ENCODE results near the gene SEL1L3. TPM values are rescaled to one million over a fixed set of nuclear protein-coding genes. Genes with fewer than 3 reads are reported as not detected.
A peak's percentile ranks its signal among the peaks of the same experiment; 100 is the strongest.

SEL1L3 gene
- total and polyA plus RNA-seq, 2 donors from 2014 or later: 8.2 to 60.3 TPM

GRCh38 chr4:25803720-25804225 is 59.0 kb downstream of the SEL1L3 start:
- intact Hi-C loops (cut with DNase I): no loop called here
- H3K9me3 ChIP-seq (ENCODE audit: control insufficient read depth in 2 of 3, insufficient read depth in 1 of 3, low read length in 3 of 3): no peaks in the 10 kb centered on the region
- no peaks in the 10 kb centered on the region for H3K27me3 ChIP-seq (ENCODE audit: control insufficient read depth, insufficient read depth, low read length)
- FAIRE-seq (no peak), DNase-seq (no peak)
- no peak overlapping the region for H3K27ac ChIP-seq (ENCODE audit: low read depth in 2 of 2, low read length in 2 of 2)
- peaks cover 0 to 6% (median 0%) of the 10 kb centered on the region in 3 donors for H3K4me1 ChIP-seq (ENCODE audit: control insufficient read depth in 2 of 3, insufficient read depth in 2 of 3, low read depth in 1 of 3, low read length in 3 of 3)
- no peak overlapping the region for H3K9ac ChIP-seq (ENCODE audit: low read length in 3 of 3)
- H3K36me3 ChIP-seq (ENCODE audit: control insufficient read depth in 2 of 3, insufficient read depth in 3 of 3, low read length in 3 of 3): peaks cover 0 to 8% (median 0%) of the 10 kb centered on the region in 3 donors
- H3K4me3 ChIP-seq (ENCODE audit: low read length in 3 of 3): no peak overlapping the region
- no peak for TF ChIP-seq CTCF (IDR thresholded peaks at IDR 0.05; ENCODE audit: borderline replicate concordance, extremely low read depth, insufficient read depth)

GRCh38 chr4:25801594-25801993 is 61.2 kb downstream of the SEL1L3 start:
- Histone ChIP-seq H3K4me1 (ENCODE audit: control insufficient read depth in 2 of 3, insufficient read depth in 2 of 3, low read depth in 1 of 3, low read length in 3 of 3) (no peaks in the 10 kb centered on the region), H3K36me3 (ENCODE audit: control insufficient read depth in 2 of 3, insufficient read depth in 3 of 3, low read length in 3 of 3) (peaks cover 0 to 8% (median 0%) of the 10 kb centered on the region in 3 donors), H3K27ac (ENCODE audit: low read depth in 2 of 2, low read length in 2 of 2) (no peak overlapping the region), H3K9me3 (ENCODE audit: control insufficient read depth in 2 of 3, insufficient read depth in 1 of 3, low read length in 3 of 3) (no peaks in the 10 kb centered on the region), H3K27me3 (ENCODE audit: control insufficient read depth, insufficient read depth, low read length) (no peaks in the 10 kb centered on the region), H3K9ac (ENCODE audit: low read length in 3 of 3) (no peak overlapping the region), H3K4me3 (ENCODE audit: low read length in 3 of 3) (no peak overlapping the region)
- DNase-seq (no peak), FAIRE-seq (no peak)
- intact Hi-C loops (cut with DNase I): no loop called here
- no peak for TF ChIP-seq CTCF (IDR thresholded peaks at IDR 0.05; ENCODE audit: borderline replicate concordance, extremely low read depth, insufficient read depth)

GRCh38 chr4:25800245-25800644 is 62.5 kb downstream of the SEL1L3 start:
- Histone ChIP-seq H3K4me3 (ENCODE audit: low read length in 3 of 3) (no peak overlapping the region), H3K27ac (ENCODE audit: low read depth in 2 of 2, low read length in 2 of 2) (no peak overlapping the region), H3K4me1 (ENCODE audit: control insufficient read depth in 2 of 3, insufficient read depth in 2 of 3, low read depth in 1 of 3, low read length in 3 of 3) (no peaks in the 10 kb centered on the region), H3K27me3 (ENCODE audit: control insufficient read depth, insufficient read depth, low read length) (no peaks in the 10 kb centered on the region), H3K9me3 (ENCODE audit: control insufficient read depth in 2 of 3, insufficient read depth in 1 of 3, low read length in 3 of 3) (no peaks in the 10 kb centered on the region), H3K36me3 (ENCODE audit: control insufficient read depth in 2 of 3, insufficient read depth in 3 of 3, low read length in 3 of 3) (peaks cover 0 to 8% (median 0%) of the 10 kb centered on the region in 3 donors), H3K9ac (ENCODE audit: low read length in 3 of 3) (no peak overlapping the region)
- FAIRE-seq: peak; percentile 15
- intact Hi-C loops (cut with DNase I): no loop called here
- DNase-seq: no peak
- TF ChIP-seq CTCF (IDR thresholded peaks at IDR 0.05; ENCODE audit: borderline replicate concordance, extremely low read depth, insufficient read depth): no peak

- intact Hi-C loops (cut with DNase I): no loop called here
- FAIRE-seq: no peak
- H3K4me1 ChIP-seq (ENCODE audit: control insufficient read depth in 2 of 3, insufficient read depth in 2 of 3, low read depth in 1 of 3, low read length in 3 of 3): no peaks in the 10 kb centered on the region
- no peaks in the 10 kb centered on the region for H3K9me3 ChIP-seq (ENCODE audit: control insufficient read depth in 2 of 3, insufficient read depth in 1 of 3, low read length in 3 of 3)
- no peak for DNase-seq
- no peak overlapping the region for H3K4me3 ChIP-seq (ENCODE audit: low read length in 3 of 3)
- H3K9ac ChIP-seq (ENCODE audit: low read length in 3 of 3): no peak overlapping the region
- no peaks in the 10 kb centered on the region for H3K27me3 ChIP-seq (ENCODE audit: control insufficient read depth, insufficient read depth, low read length)
- no peak for TF ChIP-seq CTCF (IDR thresholded peaks at IDR 0.05; ENCODE audit: borderline replicate concordance, extremely low read depth, insufficient read depth)
- H3K27ac ChIP-seq (ENCODE audit: low read depth in 2 of 2, low read length in 2 of 2): no peak overlapping the region
- peaks cover 0 to 7% (median 0%) of the 10 kb centered on the region in 3 donors for H3K36me3 ChIP-seq (ENCODE audit: control insufficient read depth in 2 of 3, insufficient read depth in 3 of 3, low read length in 3 of 3)
Measured at GRCh38 chr4:25799522-25799921, 63.3 kb downstream of the SEL1L3 start.

All from kidney (tissue), 14 donors.